ENCODE measurements around the gene HAUS5. TPM values are rescaled to one million over a fixed set of nuclear protein-coding genes. Genes with fewer than 3 reads are reported as not detected.

The HAUS5 gene
- total RNA-seq, 3 donors from 2014 or later (not counting 1 experiment from before 2014, with no cell fraction given): 17.5 to 26.4 (median 21.6) TPM

- ATAC-seq: no peak
- no peak for TF ChIP-seq CTCF (IDR thresholded peaks at IDR 0.05)
Observed at GRCh38 chr19:35639863-35640262, 27.3 kb downstream of the HAUS5 start.

GRCh38 chr19:35641515-35642151 lies 29.1 kb downstream of the HAUS5 start, which contains the start of gene ETV2:
ETV2 (plus strand) TSS chr19:35641745; CDS start chr19:35642461, 716 bp downstream.
- peak within 1 kb of the TSS; percentile 59 for H3K4me3 Mint-ChIP-seq
- H3K9me3 Mint-ChIP-seq: no peaks in the 10 kb centered on the region
- no peak for TF ChIP-seq CTCF (IDR thresholded peaks at IDR 0.05)
- intact Hi-C loops (cut with micrococcal nuclease): loop anchor here (5.0 kb wide), 2 partner anchors 94 to 116 kb away; partner anchors contain the start of genes HSPB6, PROSER3 and TMEM147
- H3K36me3 ChIP-seq (ENCODE audit: control insufficient read depth, insufficient read depth, low read length): peaks cover 10% of the 10 kb centered on the region
- no peak for ATAC-seq
- DNase-seq: peak; percentile 47 to 69
- H3K27ac Mint-ChIP-seq: peak within 1 kb of the TSS; percentile 36 to 89
- 20% methylated on average over 28 of the region's 28 CpGs for WGBS (ENCODE audit: insufficient coverage)
- no peak within 1 kb of the TSS for H3K27ac ChIP-seq (ENCODE audit: low read length)
- no peaks in the 10 kb centered on the region for H3K9me3 ChIP-seq (ENCODE audit: control insufficient read depth, insufficient read depth, low read length)
- H3K27me3 ChIP-seq (ENCODE audit: control insufficient read depth, insufficient read depth, low read length): no peaks in the 10 kb centered on the region
- no peak within 1 kb of the TSS for H3K4me3 ChIP-seq (ENCODE audit: low read length)
- no peaks in the 10 kb centered on the region for H3K27me3 Mint-ChIP-seq (ENCODE audit: low read depth in 2 of 2)
- peaks cover 10 to 17% of the 10 kb centered on the region in 2 donors for H3K4me1 Mint-ChIP-seq
- no peaks in the 10 kb centered on the region for H3K36me3 Mint-ChIP-seq
- peaks cover 36% of the 10 kb centered on the region for H3K4me1 ChIP-seq (ENCODE audit: control insufficient read depth, insufficient read depth, low read length)

More at GRCh38 chr19:35639863-35640262, 27.3 kb downstream of the HAUS5 start:
- no peaks in the 10 kb centered on the region for H3K27me3 ChIP-seq (ENCODE audit: control insufficient read depth, insufficient read depth, low read length)
- H3K27ac ChIP-seq (ENCODE audit: low read length): no peak overlapping the region
- intact Hi-C loops (cut with micrococcal nuclease): loop anchor here (5.0 kb wide), 2 partner anchors 93 to 117 kb away; partner anchors contain the start of genes HSPB6, PROSER3 and TMEM147
- Mint-ChIP-seq H3K4me3 (no peak overlapping the region), H3K9me3 (no peaks in the 10 kb centered on the region), H3K4me1 (peaks cover 4 to 8% of the 10 kb centered on the region in 2 donors), H3K27me3 (ENCODE audit: low read depth in 2 of 2) (no peaks in the 10 kb centered on the region), H3K36me3 (no peaks in the 10 kb centered on the region), H3K27ac (peak overlapping the region in 1 of 2 donors; percentile 68)
- H3K4me3 ChIP-seq (ENCODE audit: low read length): no peak overlapping the region
- 93% methylated on average over 5 of the region's 8 CpGs for WGBS (ENCODE audit: insufficient coverage)
- H3K9me3 ChIP-seq (ENCODE audit: control insufficient read depth, insufficient read depth, low read length): no peaks in the 10 kb centered on the region
- no peak for DNase-seq
- H3K36me3 ChIP-seq (ENCODE audit: control insufficient read depth, insufficient read depth, low read length): peaks cover 15% of the 10 kb centered on the region
- peaks cover 29% of the 10 kb centered on the region for H3K4me1 ChIP-seq (ENCODE audit: control insufficient read depth, insufficient read depth, low read length)

- no peaks in the 10 kb centered on the region for H3K36me3 Mint-ChIP-seq
- intact Hi-C loops (cut with micrococcal nuclease): loop anchor here (5.0 kb wide), 2 partner anchors 95 to 115 kb away; partner anchors contain the start of genes HSPB6, PROSER3 and TMEM147
- TF ChIP-seq CTCF (IDR thresholded peaks at IDR 0.05): no peak
- H3K9me3 Mint-ChIP-seq: no peaks in the 10 kb centered on the region
- H3K4me1 Mint-ChIP-seq: peaks cover 10 to 17% of the 10 kb centered on the region in 2 donors
- H3K27me3 ChIP-seq (ENCODE audit: control insufficient read depth, insufficient read depth, low read length): no peaks in the 10 kb centered on the region
- H3K9me3 ChIP-seq (ENCODE audit: control insufficient read depth, insufficient read depth, low read length): no peaks in the 10 kb centered on the region
- H3K4me3 ChIP-seq (ENCODE audit: low read length): no peak overlapping the region
- H3K4me1 ChIP-seq (ENCODE audit: control insufficient read depth, insufficient read depth, low read length): peaks cover 36% of the 10 kb centered on the region
- WGBS (ENCODE audit: insufficient coverage): 92% methylated on average over 10 of the region's 10 CpGs
- DNase-seq (no peak), ATAC-seq (no peak)
- peak overlapping the region in 1 of 2 donors; percentile 89 for H3K27ac Mint-ChIP-seq
- H3K27me3 Mint-ChIP-seq (ENCODE audit: low read depth in 2 of 2): no peaks in the 10 kb centered on the region
- H3K27ac ChIP-seq (ENCODE audit: low read length): no peak overlapping the region
- peak overlapping the region; percentile 49 for H3K4me3 Mint-ChIP-seq
- H3K36me3 ChIP-seq (ENCODE audit: control insufficient read depth, insufficient read depth, low read length): peaks cover 5% of the 10 kb centered on the region
Observed at GRCh38 chr19:35642312-35642711, 29.8 kb downstream of the HAUS5 start.
